GM10266 (cell line): ENCODE results near the gene FAM193A.

Source experiments
- DNase-seq: peaks from one replicate; pipeline ENCODE4 v3.0.0; 2012; ENCODE audit errors: extremely low spot score
- CTCF ChIP-seq: IDR thresholded peaks from 2 replicates; pipeline ENCODE4 v1.5.1; 2012; ENCODE audit warnings: mild to moderate bottlenecking, low read depth; ENCODE audit not compliant: control insufficient read depth, insufficient read depth; ENCODE audit errors: missing control alignments

The FAM193A gene

GRCh38 chr4:2492970-2493369, 43.5 kb upstream of the FAM193A start:
- DNase-seq: no peak
- no peak for TF ChIP-seq CTCF

- DNase-seq: no peak
- TF ChIP-seq CTCF: no peak
Observed at GRCh38 chr4:2494992-2495391, 41.5 kb upstream of the FAM193A start.

GRCh38 chr4:2497324-2497723, 39.1 kb upstream of the FAM193A start:
- TF ChIP-seq CTCF: no peak
- no peak for DNase-seq

- TF ChIP-seq CTCF: no peak
- DNase-seq: peak; percentile 71
Observed at GRCh38 chr4:2497931-2498330, 38.5 kb upstream of the FAM193A start.

GRCh38 chr4:2500547-2500946, 35.9 kb upstream of the FAM193A start:
- no peak for TF ChIP-seq CTCF
- no peak for DNase-seq

- DNase-seq: no peak
- TF ChIP-seq CTCF: no peak
Observed at GRCh38 chr4:2501034-2501594, 35.3 kb upstream of the FAM193A start.

- no peak for TF ChIP-seq CTCF
- DNase-seq: no peak
Observed at GRCh38 chr4:2503809-2504208, 32.6 kb upstream of the FAM193A start.

GRCh38 chr4:2507259-2507658, 29.2 kb upstream of the FAM193A start:
- no peak for TF ChIP-seq CTCF
- no peak for DNase-seq
